Astrocyte (in vitro differentiated cells and primary cell): ENCODE measurements around the gene LDLRAD4. TPM values are rescaled to one million over a fixed set of nuclear protein-coding genes. Genes with fewer than 3 reads are reported as not detected.

Experiments
- DNase-seq: peaks from one replicate; pipeline ENCODE4 v3.0.0-alpha.2; 2010; ENCODE audit warnings: low read depth
- FAIRE-seq: peaks from 2 replicates; lab custom pipeline; 2011; peaks lifted over from hg19 to GRCh38; lab: Jason Lieb, UNC
- H2AFZ ChIP-seq: 2 replicates; pipeline ENCODE4 v1.6.0; 2012; ENCODE audit warnings: low read depth, low read length, inconsistent platforms
- H3K27ac ChIP-seq: 2 replicates; pipeline ENCODE4 v1.5.1; 2011; ENCODE audit warnings: low read depth, low read length, inconsistent platforms
- H3K27me3 ChIP-seq: 2 replicates; pipeline ENCODE4 v1.6.0; 2011; ENCODE audit warnings: low read length, inconsistent platforms; ENCODE audit not compliant: insufficient read depth
- H3K36me3 ChIP-seq: 2 replicates; pipeline ENCODE4 v1.5.1; 2011; ENCODE audit warnings: low read length, inconsistent platforms; ENCODE audit not compliant: insufficient read depth
- H3K4me1 ChIP-seq: 2 replicates; pipeline ENCODE4 v1.5.1; 2011; ENCODE audit warnings: low read length, inconsistent platforms; ENCODE audit not compliant: insufficient read depth
- H3K4me2 ChIP-seq: 2 replicates; pipeline ENCODE4 v1.6.0; 2012; ENCODE audit warnings: low read length, inconsistent platforms
- H3K4me3 ChIP-seq: 2 replicates; pipeline ENCODE4 v1.5.1; 2011; ENCODE audit warnings: low read depth, mild to moderate bottlenecking, low read length, inconsistent platforms; ENCODE audit not compliant: insufficient read depth
- H3K79me2 ChIP-seq: 2 replicates; pipeline ENCODE4 v1.6.0; 2012; ENCODE audit warnings: mild to moderate bottlenecking, low read length, inconsistent platforms; ENCODE audit not compliant: insufficient read depth
- H3K9ac ChIP-seq: 2 replicates; pipeline ENCODE4 v1.6.0; 2012; ENCODE audit warnings: mild to moderate bottlenecking, low read length, inconsistent platforms
- H3K9me3 ChIP-seq: 2 replicates; pipeline ENCODE4 v1.5.1; 2012; ENCODE audit warnings: low read depth, mild to moderate bottlenecking, low read length, inconsistent platforms; ENCODE audit not compliant: insufficient read depth
- H4K20me1 ChIP-seq: 2 replicates; pipeline ENCODE4 v1.6.0; 2012; ENCODE audit warnings: low read length, inconsistent platforms; ENCODE audit not compliant: insufficient read depth
- H3K27ac Mint-ChIP-seq: one replicate; pipeline ENCODE4 v1.8.0; 2021; ENCODE audit warnings: mild to moderate bottlenecking, mixed read lengths; ENCODE audit not compliant: unreplicated experiment
- H3K27me3 Mint-ChIP-seq: one replicate; pipeline ENCODE4 v1.8.0; 2021; ENCODE audit warnings: low read depth, mixed read lengths; ENCODE audit not compliant: unreplicated experiment
- H3K36me3 Mint-ChIP-seq: one replicate; pipeline ENCODE4 v1.8.0; 2021; ENCODE audit warnings: low read depth, mixed read lengths; ENCODE audit not compliant: unreplicated experiment
- H3K4me1 Mint-ChIP-seq: one replicate; pipeline ENCODE4 v1.8.0; 2021; ENCODE audit warnings: low read depth, mixed read lengths; ENCODE audit not compliant: unreplicated experiment
- H3K4me3 Mint-ChIP-seq: one replicate; pipeline ENCODE4 v1.8.0; 2021; ENCODE audit warnings: mild to moderate bottlenecking, moderate library complexity, mixed read lengths; ENCODE audit not compliant: unreplicated experiment
- H3K9me3 Mint-ChIP-seq: one replicate; pipeline ENCODE4 v1.8.0; 2021; ENCODE audit warnings: mild to moderate bottlenecking, mixed read lengths; ENCODE audit not compliant: unreplicated experiment
- CTCF ChIP-seq: IDR thresholded peaks from 2 replicates; pipeline ENCODE4 v1.5.1; 2011; ENCODE audit warnings: low read depth, mild to moderate bottlenecking, inconsistent platforms, low read length, moderate library complexity; ENCODE audit not compliant: insufficient read depth
- EZH2 ChIP-seq: IDR thresholded peaks from 2 replicates; pipeline ENCODE4 v1.6.1; 2012; ENCODE audit warnings: mild to moderate bottlenecking, low read length, inconsistent platforms; ENCODE audit not compliant: insufficient read depth
- total RNA-seq: library from RNA; stranded (reverse); gene quantifications from 2 replicates; pipeline ENCODE4 v1.2.1, GENCODE V29; 2021

Gene LDLRAD4
- total RNA-seq, 1 donor from 2014 or later = 26.0 TPM

GRCh38 chr18:13240060-13240725, 21.6 kb downstream of the LDLRAD4 start:
- no peak overlapping the region for H2AFZ ChIP-seq
- H4K20me1 ChIP-seq = peaks cover 6% of the 10 kb centered on the region
- Mint-ChIP-seq H3K36me3 (peaks cover 4% of the 10 kb centered on the region), H3K27ac (no peak overlapping the region), H3K4me1 (peaks cover 15% of the 10 kb centered on the region), H3K9me3 (peaks cover 3% of the 10 kb centered on the region), H3K4me3 (no peak overlapping the region), H3K27me3 (peaks cover 3% of the 10 kb centered on the region)
- no peaks in the 10 kb centered on the region for H3K36me3 ChIP-seq
- TF ChIP-seq CTCF = no peak
- no peak overlapping the region for H3K4me3 ChIP-seq
- no peaks in the 10 kb centered on the region for H3K4me1 ChIP-seq
- no peak for DNase-seq
- no peak overlapping the region for H3K9ac ChIP-seq
- FAIRE-seq = no peak
- no peak overlapping the region for H3K4me2 ChIP-seq
- H3K27ac ChIP-seq = no peak overlapping the region
- H3K79me2 ChIP-seq = no peaks in the 10 kb centered on the region
- no peaks in the 10 kb centered on the region for H3K9me3 ChIP-seq
- no peaks in the 10 kb centered on the region for H3K27me3 ChIP-seq

GRCh38 chr18:13241083-13241892, 22.7 kb downstream of the LDLRAD4 start:
- H3K4me3 ChIP-seq = no peak overlapping the region
- no peak overlapping the region for H3K27ac ChIP-seq
- Mint-ChIP-seq H3K27me3 (peaks cover 5% of the 10 kb centered on the region), H3K36me3 (peaks cover 10% of the 10 kb centered on the region), H3K9me3 (peaks cover 4% of the 10 kb centered on the region), H3K27ac (no peak overlapping the region), H3K4me3 (no peak overlapping the region), H3K4me1 (peaks cover 6% of the 10 kb centered on the region)
- no peak overlapping the region for H3K4me2 ChIP-seq
- DNase-seq (no peak), FAIRE-seq (no peak)
- H3K27me3 ChIP-seq = no peaks in the 10 kb centered on the region
- no peak for TF ChIP-seq EZH2
- no peak for TF ChIP-seq CTCF
- no peaks in the 10 kb centered on the region for H3K4me1 ChIP-seq
- no peak overlapping the region for H2AFZ ChIP-seq
- H3K9me3 ChIP-seq = no peaks in the 10 kb centered on the region
- no peak overlapping the region for H3K9ac ChIP-seq
- H4K20me1 ChIP-seq = peaks cover 6% of the 10 kb centered on the region
- H3K36me3 ChIP-seq = no peaks in the 10 kb centered on the region
- H3K79me2 ChIP-seq = no peaks in the 10 kb centered on the region

- Histone ChIP-seq H3K27me3 (no peaks in the 10 kb centered on the region), H3K27ac (no peak overlapping the region), H2AFZ (no peak overlapping the region), H3K4me2 (no peak overlapping the region), H3K36me3 (no peaks in the 10 kb centered on the region), H3K9ac (no peak overlapping the region), H3K4me3 (no peak overlapping the region), H3K4me1 (no peaks in the 10 kb centered on the region), H3K9me3 (no peaks in the 10 kb centered on the region), H3K79me2 (no peaks in the 10 kb centered on the region), H4K20me1 (peaks cover 6% of the 10 kb centered on the region)
- no peak overlapping the region for H3K4me3 Mint-ChIP-seq
- DNase-seq (no peak), FAIRE-seq (no peak)
- peaks cover 4% of the 10 kb centered on the region for H3K9me3 Mint-ChIP-seq
- peaks cover 2% of the 10 kb centered on the region for H3K4me1 Mint-ChIP-seq
- H3K27me3 Mint-ChIP-seq = peaks cover 5% of the 10 kb centered on the region
- TF ChIP-seq CTCF = no peak
- TF ChIP-seq EZH2 = no peak
- H3K27ac Mint-ChIP-seq = no peak overlapping the region
- peaks cover 14% of the 10 kb centered on the region for H3K36me3 Mint-ChIP-seq
These were observed 23.3 kb downstream of the LDLRAD4 start for GRCh38 chr18:13241893-13242175.
